GM18520 (cell line): Measurements from ENCODE around the gene SFTPA2.
A peak's percentile ranks its signal among the peaks of the same experiment; 100 is the strongest.
"Not testable (repeated sequence)": the region's sequence is repeated elsewhere in the genome, so short reads cannot be mapped to it uniquely, and the experiment has no call there.

Experiments
- ATAC-seq: cut with Tn5 transposase; IDR thresholded peaks from one replicate; pipeline ENCODE4 v1.9.1; 2021; ENCODE audit not compliant: unreplicated experiment

SFTPA2 gene

DNA sequence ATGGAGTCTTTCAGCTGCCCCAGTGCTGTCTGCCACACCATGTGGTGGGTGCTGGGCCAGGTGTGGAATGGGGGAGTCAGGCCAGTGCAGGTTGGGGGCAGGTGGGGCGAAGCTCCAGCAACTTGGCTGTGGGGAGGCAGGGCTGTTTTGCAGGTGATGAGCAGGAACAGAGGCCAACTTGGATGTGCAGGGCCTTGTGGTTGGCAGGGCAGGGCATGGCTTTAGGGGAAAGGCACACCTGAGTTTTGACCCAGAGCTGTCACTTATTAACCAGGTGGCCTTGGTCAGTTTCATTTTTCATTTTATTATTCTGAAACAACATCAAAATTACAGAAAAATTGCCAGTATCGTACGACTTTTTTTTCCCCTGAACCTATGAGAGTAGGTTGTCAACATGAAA, 1.1 kb upstream of the SFTPA2 start:
- ATAC-seq = no peak

DNA sequence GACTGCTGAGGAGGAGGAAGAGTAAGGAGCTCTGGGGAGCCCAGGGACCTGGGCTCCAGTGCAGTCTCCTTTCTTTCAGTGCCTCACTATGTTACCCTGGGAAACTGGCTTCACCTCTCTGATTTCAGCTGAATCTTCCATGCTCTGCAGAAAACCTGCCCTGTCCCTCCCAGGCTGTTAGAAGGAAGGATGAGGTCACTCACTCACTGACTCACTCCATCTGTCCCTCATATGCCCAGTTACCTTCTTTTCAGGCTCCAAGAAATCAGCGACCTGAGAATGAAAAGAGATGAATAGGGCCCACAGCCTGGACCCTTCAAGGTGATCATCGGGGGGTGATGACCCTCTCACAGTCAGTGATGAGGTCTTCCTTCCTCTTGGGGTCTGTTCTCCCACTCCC, 481 bp downstream of the SFTPA2 start:
- ATAC-seq = no peak

DNA sequence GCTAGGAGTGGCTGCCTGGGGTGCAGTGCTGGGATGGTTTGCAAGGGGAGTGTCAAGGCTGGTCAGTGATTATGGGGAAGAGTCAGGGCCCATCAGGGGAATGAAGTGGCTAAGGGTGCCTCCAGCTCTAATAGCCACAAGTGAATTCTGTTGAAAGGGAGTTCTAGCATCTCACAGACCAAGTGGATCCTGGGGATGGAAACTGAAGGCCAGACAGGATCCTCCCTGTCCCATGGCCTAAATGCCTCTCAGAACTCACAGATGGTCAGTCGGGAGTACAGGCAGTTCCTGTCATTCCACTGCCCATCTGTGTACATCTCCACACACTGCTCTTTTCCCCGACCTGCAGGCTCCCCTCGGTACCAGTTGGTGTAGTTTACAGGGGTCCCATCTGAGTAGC, 3.2 kb downstream of the SFTPA2 start:
- ATAC-seq = not testable (repeated sequence)

DNA sequence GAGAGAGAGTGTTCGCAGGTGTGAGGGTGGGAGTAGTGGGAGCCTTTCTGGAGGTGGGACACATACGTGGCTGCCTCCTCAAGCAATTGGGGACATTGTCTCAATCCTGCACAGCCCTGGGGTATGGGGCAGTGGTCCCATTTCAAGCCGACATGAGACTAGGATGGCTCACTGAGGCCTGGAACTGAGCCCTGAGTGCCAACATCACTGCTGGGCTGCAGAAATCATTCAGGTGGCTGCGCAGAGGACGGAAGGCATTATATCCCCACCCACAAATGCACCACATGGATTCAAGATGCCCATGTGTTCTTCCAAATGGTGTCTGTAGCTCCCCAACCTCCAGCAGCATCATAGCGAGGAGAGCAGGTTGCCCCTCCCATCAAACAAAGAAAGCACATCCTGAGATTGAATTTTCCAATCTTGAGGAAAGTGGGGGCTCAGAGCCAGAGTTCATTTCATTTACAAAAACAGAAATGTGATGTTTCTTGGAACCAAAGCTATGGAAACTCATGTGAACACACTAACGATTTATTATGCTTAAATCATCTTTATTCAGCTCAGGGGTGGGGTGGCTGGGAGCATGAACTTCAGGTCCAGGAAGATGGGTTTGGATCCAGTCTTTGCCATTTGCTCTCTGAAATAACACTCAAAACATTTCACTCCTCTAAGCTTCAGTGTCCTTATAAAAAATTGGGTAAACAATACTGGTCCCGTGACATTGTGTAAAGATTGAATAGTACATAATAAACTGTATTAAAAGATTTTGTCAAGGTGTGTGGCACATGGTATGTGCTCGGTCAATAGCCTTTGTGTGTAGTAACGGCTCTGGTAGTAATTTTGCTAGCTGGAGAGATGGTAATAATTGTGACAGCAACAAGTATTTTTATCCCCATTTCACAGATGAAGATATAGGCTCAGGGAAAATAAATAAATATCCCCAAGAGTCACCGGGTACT, 4.6 kb downstream of the SFTPA2 start:
- no peak for ATAC-seq

GRCh38 chr10:79552143-79552542, 8.1 kb downstream of the SFTPA2 start:
- no peak for ATAC-seq

DNA sequence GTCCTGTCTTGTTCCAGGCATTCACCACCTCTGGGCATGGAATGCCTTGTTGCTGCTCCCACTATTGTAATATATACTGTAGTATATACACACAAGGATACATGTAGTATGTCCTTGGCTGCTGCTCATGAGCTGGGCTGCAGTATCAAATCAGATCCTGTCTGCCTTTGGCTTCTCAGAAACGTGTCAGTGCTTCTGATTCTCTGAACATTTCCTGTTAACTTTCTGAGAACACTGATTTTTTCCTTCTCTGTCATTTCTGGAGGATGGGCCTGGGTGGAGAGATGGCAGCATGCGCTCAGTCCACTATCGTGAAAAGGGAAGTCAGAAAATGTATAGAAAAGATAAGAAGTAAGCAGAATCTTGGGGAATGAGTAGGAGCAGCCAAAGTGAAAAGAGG, 12.2 kb downstream of the SFTPA2 start:
- no peak for ATAC-seq

- ATAC-seq = not testable (repeated sequence)
Measured at GRCh38 chr10:79547128-79547527, 13.1 kb downstream of the SFTPA2 start.

- not testable (repeated sequence) for ATAC-seq
Measured at GRCh38 chr10:79544926-79545659, 15.1 kb downstream of the SFTPA2 start.

DNA sequence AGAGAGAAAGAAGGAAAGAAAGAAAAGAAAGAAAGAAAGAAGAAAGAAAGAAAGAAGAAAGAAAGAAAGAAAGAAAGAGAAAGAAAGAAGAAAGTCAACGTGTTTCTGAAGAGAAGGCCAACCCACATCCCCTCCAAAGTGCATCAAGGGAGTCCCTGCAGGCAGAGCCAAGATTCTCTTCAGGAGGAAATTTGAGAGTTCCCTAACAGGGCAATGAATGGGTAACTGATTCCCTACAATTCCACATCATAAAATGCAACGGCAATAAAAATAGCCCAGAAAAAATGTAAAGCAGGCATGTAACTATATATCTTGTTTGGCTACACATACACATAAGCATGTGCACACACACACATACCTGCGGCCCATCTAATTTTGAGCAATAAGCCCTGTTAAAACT, 15.8 kb downstream of the SFTPA2 start:
- not testable (repeated sequence) for ATAC-seq

DNA sequence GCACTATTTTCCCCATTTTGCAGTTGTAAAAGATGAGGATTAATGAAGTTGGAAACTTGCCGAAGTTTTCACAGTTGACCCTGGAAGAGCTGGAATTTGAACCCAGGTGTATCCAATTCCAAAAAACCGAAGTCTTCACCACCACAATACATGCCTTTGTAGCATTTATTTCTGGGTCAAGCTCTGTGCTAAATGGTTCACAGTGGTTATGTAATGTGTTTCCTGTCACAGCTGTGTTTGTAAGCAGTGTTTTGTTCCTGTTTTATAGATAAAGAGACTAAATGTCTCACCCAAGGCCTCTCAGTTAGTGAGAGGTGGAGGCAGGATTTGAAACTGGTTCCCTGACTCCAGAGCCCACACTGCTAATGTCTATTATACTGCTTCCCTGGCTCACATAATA, 17.6 kb downstream of the SFTPA2 start:
- ATAC-seq = no peak

DNA sequence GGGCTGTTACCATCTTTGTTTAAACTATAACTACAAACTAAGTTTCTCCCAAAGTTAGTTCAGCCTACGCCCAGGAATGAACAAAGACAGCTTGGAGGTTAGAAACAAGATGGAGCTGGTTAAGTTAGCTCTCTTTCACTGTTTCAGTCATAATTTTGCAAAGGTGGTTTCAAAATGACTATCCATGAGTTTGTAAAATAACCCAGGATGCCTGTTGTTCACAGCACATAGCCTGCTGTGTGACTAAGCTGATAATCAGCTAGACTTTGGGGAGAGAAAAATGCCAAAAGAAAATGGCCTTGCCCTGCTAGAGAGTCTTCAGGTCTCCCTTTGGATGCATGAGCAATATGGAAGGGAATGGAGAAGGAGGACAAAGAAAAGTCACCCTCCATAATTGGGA, 19.3 kb downstream of the SFTPA2 start:
- ATAC-seq = peak; percentile 88

DNA sequence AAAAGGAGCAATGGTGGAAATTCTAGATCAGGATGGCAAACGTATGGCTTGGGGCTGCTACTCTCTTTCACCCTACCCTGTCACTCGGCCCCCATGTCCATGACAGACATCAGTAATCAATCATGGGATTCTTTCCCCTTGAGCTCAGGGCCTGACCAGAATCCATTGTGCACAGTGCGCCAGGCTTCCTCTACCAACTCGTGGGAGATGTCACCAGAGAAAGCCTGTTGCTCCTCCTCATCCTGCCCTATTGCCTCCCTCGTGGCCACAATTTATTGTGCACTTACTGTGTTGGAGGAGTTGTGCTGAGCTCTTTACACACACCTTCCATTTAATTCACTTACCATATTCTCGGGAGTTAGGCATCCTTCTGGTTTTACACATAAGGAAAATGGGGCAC, 21.9 kb downstream of the SFTPA2 start:
- not testable (repeated sequence) for ATAC-seq

DNA sequence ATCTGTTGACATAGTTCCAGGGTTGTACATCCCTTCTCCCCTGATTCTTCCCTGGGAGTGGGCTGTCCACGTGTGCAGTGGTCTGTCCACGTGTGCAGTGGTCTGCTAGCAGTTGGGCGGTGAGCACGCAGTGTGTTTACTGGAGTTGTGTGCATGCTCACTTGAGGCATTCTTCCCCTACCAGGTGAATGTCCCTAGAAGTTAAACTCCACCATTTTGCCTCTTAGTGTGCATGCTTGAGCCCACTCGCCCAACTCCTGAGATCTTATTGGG, 26.4 kb downstream of the SFTPA2 start:
- ATAC-seq = not testable (repeated sequence)

GRCh38 chr10:79533142-79533902, 26.9 kb downstream of the SFTPA2 start:
- not testable (repeated sequence) for ATAC-seq

DNA sequence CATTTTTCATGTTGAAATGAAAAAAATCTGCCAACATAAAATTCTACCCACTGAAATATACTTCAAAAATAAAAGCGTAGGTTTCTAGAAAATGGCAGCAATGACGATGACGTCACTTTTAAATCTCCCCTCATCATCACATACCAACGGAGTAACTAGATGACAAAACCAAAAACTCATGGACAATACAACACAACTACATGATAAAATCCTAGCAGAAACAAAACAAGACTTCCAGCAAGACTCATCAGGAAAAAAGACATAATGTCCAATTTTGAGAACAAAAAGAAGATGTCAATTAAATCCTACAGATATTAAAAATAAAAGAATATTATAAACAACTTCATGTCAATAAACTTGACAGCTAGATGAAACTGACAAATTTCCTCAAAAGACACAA, 31.9 kb downstream of the SFTPA2 start:
- not testable (repeated sequence) for ATAC-seq

DNA sequence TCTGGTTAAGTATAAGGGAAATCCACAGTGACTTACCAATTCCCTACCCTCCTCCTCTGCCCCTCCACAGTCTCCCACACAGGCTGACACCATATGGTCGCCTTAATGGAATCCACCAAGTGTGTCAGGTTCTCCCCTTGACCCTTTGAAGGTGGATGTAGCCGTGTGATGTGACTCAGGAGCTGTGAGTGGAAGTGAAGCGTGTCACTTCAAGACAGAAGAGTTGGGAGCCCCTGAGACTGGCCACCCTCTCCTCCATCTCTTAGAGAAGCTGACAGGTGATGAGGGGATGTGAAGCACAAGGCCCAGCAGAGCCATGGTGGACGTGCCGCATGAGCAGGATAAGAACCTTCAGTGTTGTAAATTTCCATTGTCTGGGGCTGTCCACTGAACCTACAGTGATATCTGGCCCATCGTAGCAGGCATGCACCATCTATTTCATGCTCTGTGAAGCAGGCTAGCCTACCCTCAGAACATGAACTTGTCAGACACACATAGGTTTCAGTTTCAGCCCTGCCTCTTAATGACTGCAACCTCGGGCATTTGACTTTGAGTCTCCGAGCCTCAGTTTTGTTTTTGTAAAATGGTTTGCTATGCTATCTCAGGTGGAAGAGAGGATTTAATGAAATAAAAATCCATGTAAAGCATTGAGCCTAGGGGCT, 35.0 kb downstream of the SFTPA2 start:
- ATAC-seq = peak; percentile 70

DNA sequence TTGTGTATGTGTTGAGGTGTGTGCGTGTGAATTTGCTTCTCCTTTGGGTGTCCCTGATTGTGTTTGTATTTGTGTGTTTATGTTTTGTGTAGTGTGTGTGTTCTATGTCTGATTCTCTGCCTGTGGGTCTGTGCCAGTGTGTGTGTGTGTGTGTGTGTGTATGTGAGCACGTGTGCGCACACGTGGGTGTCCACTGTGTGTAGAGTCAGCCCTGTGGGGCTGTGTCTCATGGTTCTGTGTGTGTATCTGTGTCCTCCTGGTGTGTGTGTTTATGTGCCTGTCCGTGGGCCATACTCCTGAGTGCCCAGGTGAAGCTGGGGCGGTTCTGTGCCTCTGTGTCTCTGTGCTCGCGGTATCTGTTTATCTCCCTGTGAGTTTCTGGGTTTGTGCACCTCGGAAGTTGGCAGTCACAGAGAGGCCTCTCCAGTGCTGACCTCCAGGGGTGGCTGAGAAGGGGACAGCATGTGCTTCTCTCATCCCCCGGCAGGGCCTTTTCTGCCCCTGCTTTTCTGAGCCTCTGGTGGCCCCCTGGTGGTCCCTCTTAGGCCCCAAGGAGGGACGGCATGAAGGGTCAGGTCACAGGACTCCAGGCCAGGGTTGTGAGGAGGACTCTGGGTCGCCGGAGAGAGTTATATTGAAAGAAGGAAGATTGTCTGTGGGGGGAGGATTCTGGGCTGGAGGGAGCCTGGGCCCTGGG, 36.9 kb downstream of the SFTPA2 start:
- not testable (repeated sequence) for ATAC-seq

DNA sequence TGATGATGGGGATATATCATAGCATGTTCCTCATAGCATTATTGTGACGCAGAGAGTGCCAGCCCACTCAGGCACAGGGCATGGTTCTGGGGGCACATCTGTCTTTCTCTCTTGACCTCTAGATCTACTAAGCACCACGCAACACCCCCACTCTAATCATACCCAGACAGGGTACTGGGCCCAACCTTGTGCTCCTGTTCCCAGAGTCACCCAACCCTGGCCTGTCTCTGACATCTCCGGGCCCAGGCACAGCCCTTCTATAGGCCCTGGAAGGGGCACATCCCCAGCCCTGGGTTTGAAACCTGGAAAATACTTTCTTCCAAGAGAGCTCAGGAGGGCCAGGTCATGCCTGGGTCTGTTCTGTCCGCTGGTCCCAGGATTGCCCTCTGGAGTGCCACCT, 37.7 kb downstream of the SFTPA2 start:
- not testable (repeated sequence) for ATAC-seq

DNA sequence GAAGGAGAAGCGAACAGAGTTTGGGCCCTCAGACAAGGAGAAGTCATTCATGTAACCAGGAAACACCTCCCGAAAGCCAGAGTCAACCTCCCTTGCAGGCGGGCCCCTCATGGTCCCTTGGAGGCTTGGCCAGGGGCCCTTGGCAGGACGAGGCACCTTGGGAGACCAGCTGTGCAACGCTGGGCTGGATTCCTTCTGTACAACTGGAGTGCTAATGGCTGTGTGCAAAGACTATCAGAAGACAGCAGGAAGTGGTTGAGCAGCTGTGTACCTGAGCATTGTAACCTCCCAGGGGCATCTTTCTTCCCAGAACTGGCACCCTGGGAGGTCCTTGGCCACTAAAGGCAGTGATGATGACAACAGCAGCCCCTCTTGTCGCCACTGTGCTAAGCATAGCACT, 38.5 kb downstream of the SFTPA2 start:
- not testable (repeated sequence) for ATAC-seq

DNA sequence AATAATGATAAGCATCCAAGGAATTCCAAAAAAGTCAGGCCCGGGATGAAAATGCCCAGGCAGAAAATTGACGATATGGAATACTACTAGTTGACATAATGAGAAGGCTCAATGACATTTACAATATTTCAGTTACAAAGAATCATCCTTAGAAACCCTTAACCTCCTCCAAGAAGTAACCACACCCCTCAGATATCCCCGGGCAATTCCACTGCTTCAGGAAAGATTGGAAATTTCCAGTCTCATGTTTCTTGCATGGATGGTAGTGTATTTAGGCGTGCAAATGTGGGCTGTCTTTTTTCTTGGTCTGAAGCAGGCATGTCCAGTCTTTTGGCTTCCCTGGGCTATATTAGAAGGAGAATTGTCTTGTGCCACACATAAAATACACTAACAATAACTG, 42.6 kb downstream of the SFTPA2 start:
- not testable (repeated sequence) for ATAC-seq
